Fibroblast of mammary gland (primary cell): Measurements from ENCODE around the gene TPRN.

ENCODE experiments used
- DNase-seq: peaks from one replicate; pipeline ENCODE4 v3.0.0-alpha.2; 2010; ENCODE audit warnings: low read depth
- H3K4me3 ChIP-seq: 2 replicates; pipeline ENCODE4 v1.5.1; 2011; ENCODE audit warnings: low read depth, mild to moderate bottlenecking, low read length, moderate library complexity; ENCODE audit not compliant: control insufficient read depth
- CTCF ChIP-seq: conservative IDR thresholded peaks from 2 replicates; pipeline ENCODE4 v1.5.1; 2011; ENCODE audit warnings: low read depth, low read length, inconsistent platforms; ENCODE audit not compliant: control insufficient read depth, insufficient read depth

Gene TPRN

GRCh38 chr9:137200311-137201204 lies at the start of gene TPRN:
TPRN (minus strand) TSS chr9:137200741; CDS start chr9:137200711, 30 bp downstream.
- no peak for TF ChIP-seq CTCF
- peak; percentile 99 for DNase-seq
- peak within 1 kb of the TSS; percentile 63 for H3K4me3 ChIP-seq

GRCh38 chr9:137247916-137248175 lies 47.3 kb upstream of the TPRN start:
- DNase-seq = no peak
- no peak for TF ChIP-seq CTCF
- no peak overlapping the region for H3K4me3 ChIP-seq

GRCh38 chr9:137247135-137247915 lies 46.8 kb upstream of the TPRN start:
- no peak for TF ChIP-seq CTCF
- H3K4me3 ChIP-seq = no peak overlapping the region
- DNase-seq = no peak

- TF ChIP-seq CTCF = no peak
- DNase-seq = no peak
- H3K4me3 ChIP-seq = no peak overlapping the region
Measured at GRCh38 chr9:137245450-137246421, 45.2 kb upstream of the TPRN start.

GRCh38 chr9:137244486-137245449 lies 44.2 kb upstream of the TPRN start:
- no peak overlapping the region for H3K4me3 ChIP-seq
- no peak for DNase-seq
- TF ChIP-seq CTCF = no peak
